Keratinocyte (primary cell): Measurements from ENCODE around the gene VPS13A. TPM values are rescaled to one million over a fixed set of nuclear protein-coding genes. Genes with fewer than 3 reads are reported as not detected.

ENCODE experiments used
- DNase-seq: peaks from one replicate; pipeline ENCODE4 v3.0.0-alpha.2; 2011; ENCODE audit warnings: low read depth, missing footprints, low spot score
- FAIRE-seq: peaks from 2 replicates; lab custom pipeline; 2011; peaks lifted over from hg19 to GRCh38; lab: Jason Lieb, UNC
- H2AFZ ChIP-seq: 2 replicates; pipeline ENCODE4 v1.6.0; 2012; ENCODE audit warnings: low read length, control low read depth, inconsistent platforms; ENCODE audit not compliant: control insufficient read depth
- H3K27ac ChIP-seq: 2 replicates; pipeline ENCODE4 v1.5.1; 2011; ENCODE audit warnings: low read length; ENCODE audit not compliant: control insufficient read depth, insufficient read depth
- H3K27me3 ChIP-seq: 3 replicates; pipeline ENCODE4 v1.6.0; 2011; ENCODE audit warnings: low read length; ENCODE audit not compliant: control insufficient read depth, insufficient read depth; ENCODE audit errors: extremely low read depth
- H3K36me3 ChIP-seq, 2 experiments: 2 replicates in 1 of 2; 3 replicates in 1 of 2; pipeline ENCODE4 v1.5.1; 2011; ENCODE audit warnings: low read length in 2 of 2, mild to moderate bottlenecking in 1 of 2; ENCODE audit not compliant: control insufficient read depth in 2 of 2, insufficient read depth in 2 of 2; ENCODE audit errors: extremely low read depth in 1 of 2
- H3K4me1 ChIP-seq: 3 replicates; pipeline ENCODE4 v1.5.1; 2011; ENCODE audit warnings: low read length; ENCODE audit not compliant: control insufficient read depth, insufficient read depth; ENCODE audit errors: extremely low read depth
- H3K4me2 ChIP-seq: 3 replicates; pipeline ENCODE4 v1.6.0; 2011; ENCODE audit warnings: low read depth, low read length; ENCODE audit not compliant: control insufficient read depth, insufficient read depth; ENCODE audit errors: extremely low read depth
- H3K4me3 ChIP-seq, 3 experiments: fragments of 200-600 bp in 1 of 3; sonication (generic) in 1 of 3; 2 replicates in 2 of 3; 3 replicates in 1 of 3; pipeline ENCODE4 v1.5.1; 2011 to 2016; ENCODE audit warnings: low read length in 3 of 3, mild to moderate bottlenecking in 3 of 3, control low read depth in 2 of 3, inconsistent platforms in 1 of 3, low read depth in 1 of 3, mixed read lengths in 1 of 3, mixed run types in 1 of 3, moderate library complexity in 1 of 3; ENCODE audit not compliant: control insufficient read depth in 2 of 3, insufficient read depth in 2 of 3; ENCODE audit errors: extremely low read depth in 1 of 3
- H3K79me2 ChIP-seq: 2 replicates; pipeline ENCODE4 v1.6.0; 2012; ENCODE audit warnings: low read length; ENCODE audit not compliant: control insufficient read depth, insufficient read depth
- H3K9ac ChIP-seq: 3 replicates; pipeline ENCODE4 v1.6.0; 2011; ENCODE audit warnings: low read length; ENCODE audit not compliant: control insufficient read depth, insufficient read depth; ENCODE audit errors: extremely low read depth
- H3K9me1 ChIP-seq: 3 replicates; pipeline ENCODE4 v1.6.0; 2011; ENCODE audit warnings: low read length; ENCODE audit not compliant: control insufficient read depth, insufficient read depth; ENCODE audit errors: extremely low read depth
- H3K9me3 ChIP-seq: 2 replicates; pipeline ENCODE4 v1.5.1; 2012; ENCODE audit warnings: low read depth, low read length; ENCODE audit not compliant: control insufficient read depth
- H4K20me1 ChIP-seq: 3 replicates; pipeline ENCODE4 v1.6.0; 2011; ENCODE audit warnings: low read length; ENCODE audit not compliant: control insufficient read depth, insufficient read depth; ENCODE audit errors: extremely low read depth
- CTCF ChIP-seq, 3 experiments: IDR thresholded peaks in 1 of 3; conservative IDR thresholded peaks in 1 of 3; optimal IDR thresholded peaks in 1 of 3; 2 replicates in 2 of 3; 3 replicates in 1 of 3; pipeline versions ENCODE3 to v1.5.1; 2011; ENCODE audit warnings: low read length in 3 of 3, mild to moderate bottlenecking in 3 of 3, moderate library complexity in 2 of 3, control low read depth in 1 of 3, inconsistent platforms in 1 of 3; ENCODE audit not compliant: insufficient read depth in 2 of 3; ENCODE audit errors: extremely low read depth in 1 of 3
- EZH2 ChIP-seq: IDR thresholded peaks from one replicate; pipeline ENCODE4 v1.6.1; 2012; ENCODE audit warnings: inconsistent platforms, mild to moderate bottlenecking, low read length, moderate library complexity
- dilution Hi-C: fragments of 300-500 bp; cut with MboI; formaldehyde crosslinking; loops from one replicate; pipeline ENCODE4 v1.7.0; 2020; ENCODE audit warnings: low sequenced_read_pairs; ENCODE audit not compliant: extremely low pct_ligation_motif_present
- polyA minus RNA-seq, 3 experiments: library from RNA; depleted of rRNA, polyadenylated mRNA; stranded (reverse); fragments of >200 nt; gene quantifications; 1 replicate in 1 of 3; 2 replicates in 1 of 3; 3 replicates in 1 of 3; pipeline ENCODE4 v1.2.3, GENCODE V29; 2011
- polyA plus RNA-seq, 5 experiments: library from polyadenylated mRNA; depleted of rRNA in 3 of 5; stranded (reverse) in 3 of 5; stranded (forward) in 1 of 5; unstranded in 1 of 5; fragments of >200 nt; gene quantifications; 1 replicate in 1 of 5; 2 replicates in 3 of 5; 3 replicates in 1 of 5; pipeline versions ENCODE4 v1.2.1 to v1.2.3, GENCODE V29; 2011 to 2012; ENCODE audit warnings: missing spikeins in 2 of 5, low read depth in 1 of 5, low replicate concordance in 1 of 5

VPS13A gene
- polyA plus RNA-seq (13.6 to 56.6 TPM (median 55.3 TPM) in 3 replicates), polyA minus RNA-seq (1.8 to 60.7 TPM (median 26.0 TPM) in 3 replicates)
- polyA plus RNA-seq (2011; ENCODE audit: low read depth) = 91.9 TPM
- polyA plus RNA-seq (2011; cell fraction: cytosol; rRNA removed) = 2.7 and 8.8 TPM in 2 replicates
- 144 and 205 TPM in 2 replicates for polyA plus RNA-seq (2011; cell fraction: nucleus; rRNA removed)
- 12.4 and 20.3 TPM in 2 replicates for polyA plus RNA-seq (2012; ENCODE audit: low replicate concordance)
- polyA minus RNA-seq (2011; cell fraction: cytosol; rRNA and poly(A)+ RNA removed) = 4.4 TPM
- polyA minus RNA-seq (2011; cell fraction: nucleus; rRNA and poly(A)+ RNA removed) = 124 and 197 TPM in 2 replicates

- no peaks in the 10 kb centered on the region for H3K9me3 ChIP-seq
These were observed at the start of gene VPS13A for GRCh38 chr9:77177143-77177893. VPS13A (plus strand) TSS chr9:77177534; CDS start chr9:77177705, 171 bp downstream.

GRCh38 chr9:77128125-77128789 is 49.1 kb upstream of the VPS13A start:
- H3K4me2 ChIP-seq = no peak overlapping the region
- H2AFZ ChIP-seq = no peak overlapping the region
- no peaks in the 10 kb centered on the region for H3K9me1 ChIP-seq
- dilution Hi-C loops = no loop called here
- H3K36me3 ChIP-seq = no peaks in the 10 kb centered on the region
- no peak overlapping the region for H3K9ac ChIP-seq
- TF ChIP-seq EZH2 = no peak
- no peak for TF ChIP-seq CTCF (optimal IDR thresholded peaks at IDR 0.05 in 1 of 3, IDR thresholded peaks at IDR 0.05 in 1 of 3, conservative IDR thresholded peaks at IDR 0.05 in 1 of 3; ENCODE audit: extremely low read depth in 1 of 3, insufficient read depth in 2 of 3, low read length in 3 of 3)
- H4K20me1 ChIP-seq = no peaks in the 10 kb centered on the region
- H3K79me2 ChIP-seq = no peaks in the 10 kb centered on the region
- H3K27me3 ChIP-seq = peaks cover 6% of the 10 kb centered on the region
- no peaks in the 10 kb centered on the region for H3K4me1 ChIP-seq
- H3K9me3 ChIP-seq = no peaks in the 10 kb centered on the region
- no peak overlapping the region for H3K4me3 ChIP-seq
- no peak overlapping the region for H3K27ac ChIP-seq
- FAIRE-seq (no peak), DNase-seq (no peak)

More at GRCh38 chr9:77177143-77177893, at the start of gene VPS13A:
- Histone ChIP-seq H3K4me2 (peak within 1 kb of the TSS; percentile 99), H3K36me3 (no peaks in the 10 kb centered on the region), H3K27ac (peak within 1 kb of the TSS; percentile 80), H4K20me1 (no peaks in the 10 kb centered on the region), H3K9me1 (no peaks in the 10 kb centered on the region), H3K4me3 (peak within 1 kb of the TSS; percentile 82 to 95 (median 87)), H3K27me3 (no peaks in the 10 kb centered on the region), H3K79me2 (peaks cover 47% of the 10 kb centered on the region), H3K4me1 (peaks cover 14% of the 10 kb centered on the region), H2AFZ (peak within 1 kb of the TSS; percentile 98), H3K9ac (peak within 1 kb of the TSS; percentile 82)
- peak; percentile 53 for DNase-seq
- no peak for FAIRE-seq
- dilution Hi-C loops = no loop called here
- TF ChIP-seq EZH2 (no peak), CTCF (optimal IDR thresholded peaks at IDR 0.05 in 1 of 3, IDR thresholded peaks at IDR 0.05 in 1 of 3, conservative IDR thresholded peaks at IDR 0.05 in 1 of 3; ENCODE audit: extremely low read depth in 1 of 3, insufficient read depth in 2 of 3, low read length in 3 of 3) (peak in 2 of 3 experiments; percentile 34 to 46)
